HepG2 (cell line): Measurements from ENCODE around the gene NOS1AP. TPM values are rescaled to one million over a fixed set of nuclear protein-coding genes. Genes with fewer than 3 reads are reported as not detected.
A peak's percentile ranks its signal among the peaks of the same experiment; 100 is the strongest.

Experiments
- CBX5 ChIP-seq: sonication (generic); formaldehyde crosslinking; IDR thresholded peaks from 2 replicates; pipeline ENCODE4 v1.4.0; 2020; ENCODE audit warnings: missing genetic modification reagents, borderline replicate concordance
- HMGXB4 ChIP-seq, 2 experiments: sonication (generic) in 1 of 2; formaldehyde crosslinking in 1 of 2; IDR thresholded peaks; 2 replicates each; pipeline versions ENCODE4 v1.4.0 to v1.6.1; 2018 to 2020; ENCODE audit warnings: missing genetic modification reagents in 2 of 2, borderline replicate concordance in 1 of 2, low read depth in 1 of 2, mild to moderate bottlenecking in 1 of 2, missing biosample characterization in 1 of 2
- KLF6 ChIP-seq: IDR thresholded peaks from 2 replicates; pipeline ENCODE4 v1.8.0; 2016; ENCODE audit warnings: missing biosample characterization, missing genetic modification reagents
- MED8 ChIP-seq: sonication (generic); formaldehyde crosslinking; IDR thresholded peaks from 2 replicates; pipeline ENCODE4 v1.8.1; 2023; ENCODE audit warnings: mild to moderate bottlenecking, missing genetic modification reagents; ENCODE audit not compliant: insufficient replicate concordance
- MTF2 ChIP-seq: sonication (generic); formaldehyde crosslinking; IDR thresholded peaks from 2 replicates; pipeline ENCODE4 v1.5.0; 2020; ENCODE audit warnings: missing genetic modification reagents, borderline replicate concordance
- POLR2AphosphoS5 ChIP-seq: IDR thresholded peaks from 2 replicates; pipeline ENCODE4 v1.6.1; 2012; ENCODE audit warnings: low read depth, low read length
- RBAK ChIP-seq: sonication (generic); formaldehyde crosslinking; IDR thresholded peaks from 2 replicates; pipeline ENCODE4 v1.5.1; 2020; ENCODE audit warnings: mild to moderate bottlenecking, missing genetic modification reagents
- RFX1 ChIP-seq: fragments of 450-650 bp; IDR thresholded peaks from 2 replicates; pipeline ENCODE4 v1.6.1; 2017
- SALL2 ChIP-seq: sonication (generic); formaldehyde crosslinking; IDR thresholded peaks from 2 replicates; pipeline ENCODE4 v1.8.1; 2023; ENCODE audit warnings: mild to moderate bottlenecking, missing genetic modification reagents, inconsistent platforms
- STAG1 ChIP-seq: sonication (generic); formaldehyde crosslinking; IDR thresholded peaks from 2 replicates; pipeline ENCODE4 v1.4.0; 2020; ENCODE audit warnings: missing genetic modification reagents
- TBX2 ChIP-seq: sonication (generic); formaldehyde crosslinking; IDR thresholded peaks from 2 replicates; pipeline ENCODE4 v1.5.0; 2020; ENCODE audit warnings: missing genetic modification reagents, mild to moderate bottlenecking, borderline replicate concordance
- YY1 ChIP-seq: IDR thresholded peaks from 2 replicates; pipeline ENCODE4 v1.6.1; 2011; ENCODE audit warnings: low read length, low read depth, moderate library complexity, mild to moderate bottlenecking; ENCODE audit not compliant: insufficient read depth, insufficient replicate concordance
- ZBTB20 ChIP-seq: sonication (generic); formaldehyde crosslinking; IDR thresholded peaks from 2 replicates; pipeline ENCODE4 v1.8.1; 2023; ENCODE audit warnings: missing genetic modification reagents, low read depth, mild to moderate bottlenecking, borderline replicate concordance
- ZNF619 ChIP-seq: sonication (generic); formaldehyde crosslinking; IDR thresholded peaks from 2 replicates; pipeline ENCODE4 v1.4.0; 2020; ENCODE audit warnings: mild to moderate bottlenecking, missing genetic modification reagents
- ZNF704 ChIP-seq: sonication (generic); formaldehyde crosslinking; IDR thresholded peaks from 2 replicates; pipeline ENCODE4 v1.8.1; 2023; ENCODE audit warnings: mild to moderate bottlenecking, inconsistent platforms, moderate library complexity, missing genetic modification reagents, borderline replicate concordance
- polyA plus RNA-seq, 8 experiments: library from polyadenylated mRNA; depleted of rRNA in 3 of 8; stranded (reverse) in 7 of 8; unstranded in 1 of 8; fragments of >200 nt; fragmentation: Illumina TruSeq in 4 of 8; extraction: Trizol in 4 of 8; gene quantifications; 2 replicates each; pipeline versions ENCODE4 v1.2.1 to v1.2.3, GENCODE V29; 2011 to 2016; ENCODE audit warnings: low read depth in 4 of 8, missing spikeins in 1 of 8, mixed read lengths in 1 of 8; ENCODE audit not compliant: insufficient read depth in 1 of 8
- total RNA-seq, 5 experiments: library from RNA; depleted of rRNA; stranded (reverse); fragments of >200 nt; fragmentation: Illumina TruSeq; extraction: Trizol; gene quantifications; 2 replicates each; pipeline ENCODE4 v1.2.3, GENCODE V29; 2016; ENCODE audit warnings: low read depth in 1 of 5
- TF ChIP-seq, protein P1 (sequence below): sonication (generic); formaldehyde crosslinking; IDR thresholded peaks from 2 replicates; pipeline ENCODE4 v1.5.0; 2020; ENCODE audit warnings: missing genetic modification reagents
- TF ChIP-seq, protein P2 (sequence below): sonication (generic); formaldehyde crosslinking; IDR thresholded peaks from 2 replicates; pipeline ENCODE4 v1.8.0; 2023; ENCODE audit warnings: mild to moderate bottlenecking, missing genetic modification reagents
- TF ChIP-seq, protein P3 (sequence below): sonication (generic); formaldehyde crosslinking; IDR thresholded peaks from 2 replicates; pipeline ENCODE4 v1.5.0; 2020; ENCODE audit warnings: missing genetic modification reagents
- TF ChIP-seq, protein P4 (sequence below): sonication (generic); formaldehyde crosslinking; IDR thresholded peaks from 2 replicates; pipeline ENCODE4 v1.8.0; 2022; ENCODE audit warnings: low read depth, missing genetic modification reagents

The NOS1AP gene
- total and polyA plus RNA-seq, 2 of the 13 experiments (the other 11 are each of a cell fraction or from before 2014, with no cell fraction given) = 2.0 to 3.3 TPM

DNA sequence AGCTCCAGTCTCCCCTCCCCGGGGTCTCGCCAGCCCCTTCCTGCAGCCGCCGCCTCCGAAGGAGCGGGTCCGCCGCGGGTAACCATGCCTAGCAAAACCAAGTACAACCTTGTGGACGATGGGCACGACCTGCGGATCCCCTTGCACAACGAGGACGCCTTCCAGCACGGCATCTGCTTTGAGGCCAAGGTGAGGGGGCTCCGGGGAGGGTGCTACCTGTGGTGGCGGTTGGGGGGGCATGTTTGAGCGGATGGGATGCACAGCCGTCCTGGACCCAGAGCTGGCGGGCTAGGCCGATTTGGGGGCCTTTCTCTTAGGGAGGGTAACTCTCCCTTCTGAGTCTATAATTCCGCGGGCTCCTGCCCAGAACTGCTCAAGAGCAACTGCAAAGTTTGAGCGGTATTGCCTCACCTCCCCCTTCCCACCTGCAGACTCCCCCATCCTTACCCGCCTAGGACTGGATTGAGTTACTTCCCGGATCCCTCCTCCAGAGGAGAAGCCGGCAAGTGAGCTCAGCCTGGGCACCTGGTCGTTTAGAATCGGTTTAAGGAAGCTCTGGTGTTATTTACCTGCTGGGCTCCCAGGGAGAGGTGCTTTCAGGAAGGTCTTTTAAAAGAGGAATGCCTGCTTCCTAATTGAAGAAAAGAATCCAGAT, 730 bp downstream of the NOS1AP start (continued):
- no peak for TF ChIP-seq ZBTB20 (CRISPR knock-in tag)
- TF ChIP-seq MED8 (CRISPR knock-in tag) = peak; percentile 23
- no peak for TF ChIP-seq SALL2 (CRISPR knock-in tag)
- TF ChIP-seq, protein P1, sequence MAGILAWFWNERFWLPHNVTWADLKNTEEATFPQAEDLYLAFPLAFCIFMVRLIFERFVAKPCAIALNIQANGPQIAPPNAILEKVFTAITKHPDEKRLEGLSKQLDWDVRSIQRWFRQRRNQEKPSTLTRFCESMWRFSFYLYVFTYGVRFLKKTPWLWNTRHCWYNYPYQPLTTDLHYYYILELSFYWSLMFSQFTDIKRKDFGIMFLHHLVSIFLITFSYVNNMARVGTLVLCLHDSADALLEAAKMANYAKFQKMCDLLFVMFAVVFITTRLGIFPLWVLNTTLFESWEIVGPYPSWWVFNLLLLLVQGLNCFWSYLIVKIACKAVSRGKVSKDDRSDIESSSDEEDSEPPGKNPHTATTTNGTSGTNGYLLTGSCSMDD (CRISPR knock-in tag) = no peak
- TF ChIP-seq ZNF619 = no peak
- TF ChIP-seq, protein P2, sequence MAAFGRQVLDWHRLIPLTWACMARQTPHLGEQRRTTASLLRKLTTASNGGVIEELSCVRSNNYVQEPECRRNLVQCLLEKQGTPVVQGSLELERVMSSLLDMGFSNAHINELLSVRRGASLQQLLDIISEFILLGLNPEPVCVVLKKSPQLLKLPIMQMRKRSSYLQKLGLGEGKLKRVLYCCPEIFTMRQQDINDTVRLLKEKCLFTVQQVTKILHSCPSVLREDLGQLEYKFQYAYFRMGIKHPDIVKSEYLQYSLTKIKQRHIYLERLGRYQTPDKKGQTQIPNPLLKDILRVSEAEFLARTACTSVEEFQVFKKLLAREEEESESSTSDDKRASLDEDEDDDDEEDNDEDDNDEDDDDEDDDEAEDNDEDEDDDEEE (CRISPR knock-in tag) = no peak
- no peak for TF ChIP-seq CBX5
- no peak for TF ChIP-seq POLR2AphosphoS5
- TF ChIP-seq KLF6 (CRISPR knock-in tag) = no peak
- TF ChIP-seq STAG1 = no peak
- TF ChIP-seq MTF2 (CRISPR knock-in tag) = no peak
- TF ChIP-seq, protein P3, sequence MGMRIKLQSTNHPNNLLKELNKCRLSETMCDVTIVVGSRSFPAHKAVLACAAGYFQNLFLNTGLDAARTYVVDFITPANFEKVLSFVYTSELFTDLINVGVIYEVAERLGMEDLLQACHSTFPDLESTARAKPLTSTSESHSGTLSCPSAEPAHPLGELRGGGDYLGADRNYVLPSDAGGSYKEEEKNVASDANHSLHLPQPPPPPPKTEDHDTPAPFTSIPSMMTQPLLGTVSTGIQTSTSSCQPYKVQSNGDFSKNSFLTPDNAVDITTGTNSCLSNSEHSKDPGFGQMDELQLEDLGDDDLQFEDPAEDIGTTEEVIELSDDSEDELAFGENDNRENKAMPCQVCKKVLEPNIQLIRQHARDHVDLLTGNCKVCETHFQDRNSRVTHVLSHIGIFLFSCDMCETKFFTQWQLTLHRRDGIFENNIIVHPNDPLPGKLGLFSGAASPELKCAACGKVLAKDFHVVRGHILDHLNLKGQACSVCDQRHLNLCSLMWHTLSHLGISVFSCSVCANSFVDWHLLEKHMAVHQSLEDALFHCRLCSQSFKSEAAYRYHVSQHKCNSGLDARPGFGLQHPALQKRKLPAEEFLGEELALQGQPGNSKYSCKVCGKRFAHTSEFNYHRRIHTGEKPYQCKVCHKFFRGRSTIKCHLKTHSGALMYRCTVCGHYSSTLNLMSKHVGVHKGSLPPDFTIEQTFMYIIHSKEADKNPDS (CRISPR knock-in tag) = no peak
- TF ChIP-seq YY1 = no peak
- TF ChIP-seq RBAK = no peak
- TF ChIP-seq ZNF704 (CRISPR knock-in tag) = 0 out of 2 replicates have a peak, but pooled peaks have one; percentile 53
- peak; percentile 29; the same call in 1 of the 2 replicates for TF ChIP-seq TBX2
- TF ChIP-seq, protein P4, sequence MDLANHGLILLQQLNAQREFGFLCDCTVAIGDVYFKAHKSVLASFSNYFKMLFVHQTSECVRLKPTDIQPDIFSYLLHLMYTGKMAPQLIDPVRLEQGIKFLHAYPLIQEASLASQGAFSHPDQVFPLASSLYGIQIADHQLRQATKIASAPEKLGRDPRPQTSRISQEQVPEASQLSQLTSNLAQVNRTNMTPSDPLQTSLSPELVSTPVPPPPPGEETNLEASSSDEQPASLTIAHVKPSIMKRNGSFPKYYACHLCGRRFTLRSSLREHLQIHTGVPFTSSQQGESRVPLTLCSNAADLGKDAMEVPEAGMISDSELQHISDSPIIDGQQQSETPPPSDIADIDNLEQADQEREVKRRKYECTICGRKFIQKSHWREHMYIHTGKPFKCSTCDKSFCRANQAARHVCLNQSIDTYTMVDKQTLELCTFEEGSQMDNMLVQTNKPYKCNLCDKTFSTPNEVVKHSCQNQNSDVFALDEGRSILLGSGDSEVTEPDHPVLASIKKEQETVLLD = no peak
- 0 out of 4 replicates have a peak, but pooled peaks of 1 of the 2 experiments have one; percentile 5 for TF ChIP-seq HMGXB4 (CRISPR knock-in tag; IDR thresholded peaks at IDR 0.05; ENCODE audit: borderline replicate concordance in 1 of 2, low read depth in 1 of 2)
- TF ChIP-seq RFX1 = no peak
